ENCODE results near the gene NFU1.
"Not testable (repeated sequence)": the region's sequence is repeated elsewhere in the genome, so short reads cannot be mapped to it uniquely, and the experiment has no call there.

Gene NFU1

GRCh38 chr2:69387770-69388481, 49.3 kb downstream of the NFU1 start:
- DNase-seq (ENCODE audit: low read depth in 2 of 2) = no peak

DNA sequence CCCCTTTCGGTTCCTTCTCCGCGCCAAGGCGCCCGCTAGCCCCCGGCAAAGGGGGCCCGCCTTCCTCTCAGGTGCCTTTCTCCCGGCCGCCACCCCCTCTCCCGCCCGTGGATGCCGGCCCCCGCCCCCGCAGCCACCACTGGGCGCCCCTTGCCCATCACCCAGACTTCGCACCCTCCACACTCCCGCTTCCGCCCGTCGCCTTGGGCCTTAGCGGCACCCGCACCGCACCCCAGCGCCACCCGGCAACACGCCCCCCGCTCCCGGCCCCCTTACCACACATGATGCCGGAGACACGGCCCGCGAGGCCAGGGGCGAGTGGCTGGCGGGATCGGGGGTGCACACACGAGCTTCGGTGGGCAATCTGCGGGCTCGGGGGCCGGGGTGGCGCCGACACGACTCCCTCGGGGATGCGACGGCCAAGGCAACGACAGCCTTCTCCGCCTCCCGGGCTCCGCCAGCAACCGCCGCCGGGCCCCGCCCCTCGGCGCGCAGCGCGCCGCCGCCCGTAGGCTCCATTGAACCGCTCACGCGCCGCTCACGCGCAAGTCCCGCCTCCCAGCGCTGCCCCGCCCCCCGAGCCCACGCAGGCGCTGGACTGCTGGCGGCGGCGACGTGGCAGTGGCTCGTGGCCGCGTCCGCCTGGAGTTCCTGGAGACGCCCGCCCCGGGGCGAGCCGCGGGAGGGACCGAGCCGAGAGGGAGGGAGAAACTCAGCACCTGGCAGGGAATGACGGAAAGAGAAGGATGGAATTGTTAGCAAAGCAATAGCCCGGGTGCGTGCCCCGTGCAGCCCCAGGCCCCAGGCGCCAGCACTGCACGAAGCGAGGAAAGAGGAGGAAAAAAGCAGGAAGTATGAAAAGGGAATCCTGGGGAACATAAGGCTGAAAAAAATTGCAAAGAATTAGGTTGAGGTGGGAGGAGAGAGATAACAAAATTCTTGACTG, 50.2 kb downstream of the NFU1 start, which contains the start of gene GFPT1:
TSS of gene GFPT1 (minus strand) at position 439 of the 946 bp plus-strand sequence. CDS start at position 283, 156 bp downstream.
- DNase-seq (ENCODE audit: low read depth in 2 of 2) = peak; percentile 77 to 92

DNA sequence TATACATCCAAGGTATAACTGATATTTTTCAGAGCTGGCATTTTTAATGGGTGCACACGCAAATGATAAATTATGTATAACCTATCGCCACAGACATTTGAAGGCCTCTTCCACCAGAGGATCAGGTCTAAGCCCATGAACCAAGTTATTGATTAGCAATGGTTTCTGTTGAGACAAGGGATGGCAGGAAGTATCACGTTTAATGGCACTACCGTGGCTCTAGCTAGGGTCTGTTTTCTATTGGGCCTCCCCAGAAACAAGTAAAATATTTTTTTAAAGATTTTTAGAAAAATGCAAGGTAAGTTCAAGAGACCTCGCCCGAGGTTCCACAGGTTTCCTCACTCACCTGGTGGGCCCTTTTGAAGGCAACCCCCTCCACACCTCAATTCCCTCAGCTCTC, 50.9 kb downstream of the NFU1 start:
- DNase-seq (ENCODE audit: low read depth in 2 of 2) = no peak

DNA sequence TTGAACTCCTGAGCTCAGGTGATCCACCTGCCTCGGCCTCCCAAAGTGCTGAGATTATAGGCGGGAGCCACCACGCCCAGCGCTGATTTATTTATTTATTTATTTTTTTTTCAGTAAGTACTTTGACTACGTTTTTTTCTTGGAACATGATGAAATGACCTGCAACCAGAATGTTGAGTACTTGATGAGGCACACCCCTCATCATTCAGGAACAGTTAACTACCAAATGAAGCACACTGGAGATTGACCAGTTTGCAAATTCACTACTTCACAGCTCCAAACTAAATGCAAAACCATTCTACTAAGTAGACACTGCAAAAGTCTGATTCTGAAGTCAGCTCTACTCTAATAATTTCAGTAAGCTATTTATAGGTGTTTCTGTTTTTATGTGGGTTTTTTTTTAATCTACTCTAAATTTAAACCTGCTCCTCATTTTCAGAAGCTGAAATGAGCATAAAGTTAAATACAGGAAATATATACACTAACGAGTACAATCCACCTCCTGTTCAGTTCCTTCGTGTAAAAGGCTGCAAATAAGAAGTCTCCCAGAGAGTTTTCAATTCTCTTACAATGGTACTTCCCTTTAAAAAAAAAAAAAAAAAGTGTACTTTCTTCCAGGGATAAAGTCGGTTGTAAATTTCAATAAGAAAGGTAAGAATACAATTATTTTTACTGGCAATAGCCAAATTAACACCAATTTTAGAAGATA, 51.6 kb downstream of the NFU1 start:
- DNase-seq (ENCODE audit: low read depth in 2 of 2) = no peak

- no peak for DNase-seq (ENCODE audit: low read depth in 2 of 2)
Observed at GRCh38 chr2:69384618-69385081, 52.6 kb downstream of the NFU1 start.

- DNase-seq (ENCODE audit: low read depth in 2 of 2) = no peak
Observed at GRCh38 chr2:69383176-69383812, 53.9 kb downstream of the NFU1 start.

DNA sequence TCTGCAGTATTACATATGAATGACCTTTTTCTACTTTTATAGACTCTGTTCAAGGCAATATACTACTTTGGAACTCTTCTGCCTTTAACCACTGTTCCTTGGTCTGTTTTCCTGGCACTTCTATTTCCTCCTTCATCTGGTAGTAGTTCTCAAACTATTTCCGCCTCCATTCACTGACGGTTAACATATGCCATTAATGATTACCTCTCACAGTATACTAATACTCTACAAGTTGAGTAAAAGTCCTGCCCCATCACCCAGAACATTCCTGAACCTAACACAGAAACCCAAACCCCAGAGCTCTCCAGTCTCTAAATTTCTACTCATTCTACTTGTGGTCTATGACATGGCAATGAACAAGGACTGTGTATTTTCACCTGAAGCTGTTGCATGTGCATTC, 54.7 kb downstream of the NFU1 start:
- no peak for DNase-seq (ENCODE audit: low read depth in 2 of 2)

DNA sequence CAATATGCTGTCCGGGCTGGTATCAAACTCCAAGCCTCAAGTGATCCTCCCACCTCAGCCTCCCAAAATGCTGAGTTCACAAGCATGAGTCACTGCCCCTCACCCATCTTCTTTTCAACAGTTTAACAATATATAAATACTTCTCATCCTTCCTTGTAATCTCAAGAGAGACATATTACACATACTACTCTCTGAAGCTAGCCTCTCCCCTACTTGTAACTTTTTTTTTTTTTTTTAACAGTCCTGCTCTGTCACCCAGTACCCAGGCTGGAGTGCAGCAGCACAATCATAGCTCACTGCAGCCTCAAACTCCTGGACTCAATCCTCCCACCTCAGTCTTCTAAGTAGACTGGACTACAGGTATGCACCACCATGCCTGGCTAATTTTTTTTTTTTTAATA, 55.9 kb downstream of the NFU1 start:
- DNase-seq (ENCODE audit: low read depth in 2 of 2) = no peak

- no peak for DNase-seq (ENCODE audit: low read depth in 2 of 2)
Observed at GRCh38 chr2:69380072-69380917, 56.9 kb downstream of the NFU1 start.

GRCh38 chr2:69376403-69376802, 60.8 kb downstream of the NFU1 start:
- no peak for DNase-seq (ENCODE audit: low read depth in 2 of 2)

DNA sequence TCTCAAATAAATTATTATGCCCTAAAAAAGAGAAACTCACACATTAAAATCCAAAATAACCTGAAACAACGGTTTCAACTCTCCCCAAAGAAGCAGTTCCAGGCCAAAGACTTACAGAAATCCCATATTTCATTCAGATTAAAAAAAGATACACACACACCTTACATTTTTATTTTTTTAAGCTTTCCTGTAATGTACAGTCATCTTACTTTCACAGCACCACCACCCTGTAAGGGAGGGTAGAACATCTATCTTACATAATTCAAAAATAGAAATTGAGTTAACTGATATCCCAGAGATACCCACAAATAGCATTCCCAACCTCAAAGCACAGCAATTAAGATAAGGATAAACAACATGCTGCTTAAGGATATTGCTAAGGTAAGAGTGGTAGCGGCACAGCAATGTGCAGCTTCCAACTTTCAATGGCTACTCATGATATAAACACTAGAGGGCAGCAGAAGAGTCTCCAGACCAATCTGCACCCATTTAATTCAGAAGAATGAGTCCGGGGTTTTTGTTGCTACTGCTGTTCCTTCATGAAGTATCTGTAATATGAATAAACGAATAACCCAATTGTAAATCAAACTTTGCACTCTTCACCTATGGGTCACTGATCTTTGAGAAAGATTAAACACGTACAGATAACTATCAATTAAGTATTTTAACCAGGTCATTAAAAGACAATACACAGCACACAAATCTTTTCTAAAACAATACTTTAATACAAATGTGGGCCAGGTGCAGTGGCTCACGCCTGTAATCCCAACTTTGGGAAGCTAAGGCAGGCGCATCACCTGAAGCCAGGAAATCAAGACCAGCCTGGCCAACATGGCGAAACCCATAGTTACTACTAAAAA, 61.5 kb downstream of the NFU1 start:
- no peak for DNase-seq (ENCODE audit: low read depth in 2 of 2)

DNA sequence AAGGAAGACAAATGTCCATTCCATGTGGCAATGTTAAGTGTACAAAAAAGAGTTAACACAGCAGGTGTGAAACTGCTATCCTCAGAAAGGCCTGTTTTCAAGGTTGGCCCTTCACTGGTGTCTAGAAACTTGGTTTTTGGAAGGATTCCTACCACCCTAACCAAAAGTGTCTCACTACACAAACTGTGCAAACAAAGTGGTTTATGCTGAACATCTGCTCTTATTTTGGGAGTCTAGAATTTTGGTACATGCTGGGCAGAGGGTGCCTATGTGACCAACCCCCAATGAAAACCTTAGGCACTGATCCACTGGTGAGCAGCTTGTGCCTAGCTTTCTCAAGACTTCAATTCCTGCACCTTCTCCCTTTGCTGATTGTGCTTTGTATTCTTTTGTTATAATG, 64.5 kb downstream of the NFU1 start:
- DNase-seq (ENCODE audit: low read depth in 2 of 2) = no peak

DNA sequence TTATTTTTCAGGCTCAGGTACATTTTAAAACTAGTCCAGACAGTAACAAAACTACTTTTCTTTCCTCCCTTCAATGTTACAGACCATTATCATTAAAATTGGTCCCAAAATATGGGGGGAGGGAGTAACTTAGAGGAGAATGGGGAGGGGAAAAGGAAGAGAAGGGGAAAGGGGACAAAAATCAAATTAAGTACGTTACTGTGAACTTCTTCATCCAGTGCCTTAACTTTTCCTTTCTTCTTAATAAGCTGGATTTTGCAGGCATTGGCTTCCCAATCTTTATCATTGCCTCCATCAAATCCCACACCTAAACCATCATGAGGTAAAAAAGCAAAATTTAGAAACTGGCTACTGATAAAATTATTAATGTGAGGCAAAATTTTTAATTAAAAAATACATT, 67.4 kb downstream of the NFU1 start:
- no peak for DNase-seq (ENCODE audit: low read depth in 2 of 2)

DNA sequence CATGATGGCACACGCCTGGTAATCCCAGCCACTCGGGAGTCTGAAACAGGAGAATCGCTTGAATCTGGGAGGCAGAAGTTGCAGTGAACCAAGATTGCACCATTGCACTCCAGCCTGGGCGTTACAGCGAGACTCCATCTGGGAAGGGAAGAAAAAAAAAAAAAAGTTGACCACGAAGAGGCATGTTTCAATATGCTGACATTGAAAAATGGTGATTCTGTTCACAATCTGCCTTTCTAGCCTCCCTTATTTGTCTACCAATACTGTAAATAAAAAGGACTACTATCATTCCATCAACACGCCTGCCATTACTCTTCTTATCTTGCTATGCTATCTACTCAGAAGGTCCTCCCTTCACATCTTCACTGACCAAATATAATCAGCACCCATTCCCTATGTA, 68.6 kb downstream of the NFU1 start:
- no peak for DNase-seq (ENCODE audit: low read depth in 2 of 2)

DNA sequence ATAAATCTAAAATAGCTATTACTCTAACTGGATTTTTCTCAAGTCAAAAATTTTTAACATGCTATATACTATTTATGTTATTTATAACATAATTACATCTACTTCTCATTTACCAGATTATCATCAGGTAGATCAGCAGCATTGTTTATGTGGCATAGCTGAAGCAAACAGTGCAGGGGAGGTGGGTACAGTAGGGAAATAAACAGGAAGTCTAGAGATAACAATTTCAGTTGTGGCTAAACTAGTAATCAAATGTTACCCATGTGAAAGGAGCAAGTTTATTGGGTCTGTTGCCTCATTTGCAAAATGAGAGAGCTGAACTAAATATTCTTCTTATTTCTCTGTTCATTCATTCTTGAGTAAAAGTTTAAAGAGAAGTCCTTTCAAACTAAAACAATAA, 77.9 kb downstream of the NFU1 start:
- no peak for DNase-seq (ENCODE audit: low read depth in 2 of 2)

DNA sequence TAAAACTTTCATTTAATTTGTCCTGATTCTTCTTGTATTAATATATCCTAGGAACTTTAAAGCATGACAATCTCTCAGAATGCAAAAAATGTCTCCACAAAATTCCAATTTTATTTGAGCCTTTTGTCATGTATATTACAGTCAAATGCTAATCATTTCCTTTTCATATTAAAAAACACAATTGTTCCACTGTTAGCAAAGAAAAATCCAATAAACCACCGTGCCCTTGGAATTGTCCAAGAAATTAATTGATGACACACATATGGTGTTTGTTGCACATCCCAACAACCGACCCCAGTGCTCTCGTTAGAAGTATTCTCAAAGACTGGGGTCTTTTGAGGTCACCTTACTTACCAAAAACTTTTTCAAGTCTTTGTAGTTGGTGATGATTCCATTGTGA, 78.3 kb downstream of the NFU1 start:
- DNase-seq (ENCODE audit: low read depth in 2 of 2) = no peak

DNA sequence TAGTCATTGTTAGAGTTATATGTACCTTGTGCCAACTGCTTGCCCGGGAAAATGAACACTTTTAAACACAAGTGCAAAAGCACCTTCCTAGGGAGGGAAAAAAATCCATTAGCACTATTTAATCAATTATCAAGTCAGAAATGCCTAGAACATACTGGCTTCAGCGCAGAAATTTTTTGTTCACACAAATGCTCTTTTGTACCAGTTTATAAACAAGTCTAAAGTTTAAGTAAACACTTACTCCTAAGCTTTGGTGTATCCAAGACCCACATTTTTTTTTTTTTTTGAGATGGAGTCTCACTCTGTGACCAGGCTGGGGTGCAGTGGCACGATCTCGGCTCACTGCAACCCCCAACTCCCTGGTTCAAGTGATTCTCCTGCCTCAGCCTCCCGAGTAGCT, 80.8 kb downstream of the NFU1 start:
- DNase-seq (ENCODE audit: low read depth in 2 of 2) = no peak

- DNase-seq (ENCODE audit: low read depth in 2 of 2) = not testable (repeated sequence)
Observed at GRCh38 chr2:69354976-69355375, 82.3 kb downstream of the NFU1 start.

DNA sequence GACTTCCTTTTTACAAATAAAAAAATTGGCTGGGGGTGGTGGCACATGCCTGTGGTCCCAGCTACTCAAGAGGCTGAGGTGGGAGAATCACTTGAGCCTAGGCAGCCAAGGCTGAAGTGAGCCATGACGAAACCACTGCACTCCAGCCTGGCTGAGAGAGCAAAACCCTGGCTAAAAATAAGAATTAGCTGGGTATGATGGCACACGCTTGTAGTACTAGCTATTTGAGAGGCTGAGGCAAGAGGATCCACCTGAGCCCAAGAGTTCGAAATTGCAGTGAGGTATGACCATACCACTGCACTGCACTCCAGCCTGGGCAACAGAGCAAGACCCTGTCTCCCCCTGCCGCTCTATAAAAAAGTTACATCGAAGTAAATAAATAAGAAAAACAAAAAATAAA, 83.9 kb downstream of the NFU1 start:
- no peak for DNase-seq (ENCODE audit: low read depth in 2 of 2)

DNA sequence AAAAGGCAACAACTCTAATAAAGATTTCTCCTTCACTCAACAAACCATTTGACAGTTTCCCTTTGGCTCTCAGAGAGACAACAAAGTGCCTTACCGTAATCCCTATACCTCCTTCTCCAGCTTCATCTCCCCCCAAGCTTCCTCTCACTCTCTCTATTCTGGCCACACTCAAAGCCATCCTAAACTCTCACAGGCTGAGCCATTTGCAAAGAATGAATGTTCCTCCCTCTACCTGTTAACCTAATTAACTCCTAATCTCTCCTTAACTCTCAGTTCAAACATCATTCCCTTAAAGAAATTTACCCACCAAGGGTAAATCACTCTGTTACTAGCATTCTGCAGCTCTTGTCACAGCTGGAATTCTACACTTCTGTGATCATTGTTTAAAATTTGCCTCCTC, 88.5 kb downstream of the NFU1 start:
- no peak for DNase-seq (ENCODE audit: low read depth in 2 of 2)
